ENCODE measurements around the gene GALNT6.

DNA sequence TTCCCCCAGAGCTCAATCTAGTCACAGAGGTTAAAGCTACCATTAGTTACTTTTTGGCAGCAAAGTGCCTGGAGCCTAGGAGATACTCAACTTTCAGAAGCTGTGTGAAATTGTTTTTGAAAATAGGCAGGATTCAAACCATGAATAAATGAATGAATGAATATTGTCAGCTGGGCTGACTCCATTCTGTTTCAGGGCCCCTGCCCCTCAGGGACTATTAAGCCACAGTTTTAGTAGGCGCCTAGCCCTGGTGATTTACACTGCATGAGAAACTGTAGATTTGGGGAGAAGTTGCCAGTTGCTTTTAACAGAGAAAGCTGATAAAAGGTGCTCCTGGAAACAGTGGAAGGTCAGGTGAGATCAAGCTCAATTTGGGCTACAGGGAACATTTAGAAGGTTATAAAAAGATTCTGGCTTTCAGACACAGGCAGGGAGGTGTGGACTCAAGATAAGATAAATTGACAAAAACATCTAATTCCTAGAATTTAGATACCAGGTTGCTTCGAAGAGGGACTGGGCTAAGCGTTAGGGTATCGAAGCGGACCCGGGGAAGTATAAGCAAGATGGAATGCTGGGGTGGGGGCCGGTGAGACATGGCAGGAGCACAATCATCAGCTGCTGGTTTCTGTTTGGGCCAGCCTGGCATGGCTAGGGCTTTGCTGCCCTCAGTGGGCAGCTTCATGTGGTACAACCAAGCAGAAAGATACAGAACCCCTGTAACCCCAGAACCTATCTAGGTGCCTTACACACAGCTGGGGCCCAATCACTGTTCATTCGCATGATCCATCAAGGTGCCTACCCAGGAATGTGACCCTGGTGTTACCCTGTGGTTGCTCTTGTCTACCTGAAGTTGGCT is 29.8 kb downstream of the GALNT6 start:
- TF ChIP-seq CTCF (IDR thresholded peaks at IDR 0.05; ENCODE audit: low read depth, low read length, poor library complexity, severe bottlenecking), result no peak
- no peak for TF ChIP-seq EZH2phosphoT487 (IDR thresholded peaks at IDR 0.05; ENCODE audit: borderline replicate concordance, low read length)

Measured in DOHH2 (cell line).